IMR-90 (cell line): ENCODE data around the gene CALR3. TPM values are rescaled to one million over a fixed set of nuclear protein-coding genes. Genes with fewer than 3 reads are reported as not detected.

Experiments
- ATAC-seq: fragments of 200-7000 bp; cut with Tn5 transposase; 2 replicates; pipeline ENCODE4 v1.9.1; 2020; ENCODE audit warnings: low read depth, mild to moderate bottlenecking, moderate library complexity
- BruUV-seq: library from RNA; stranded (reverse); fragments of 400-500 nt; replicated peaks from 2 replicates; lab custom pipeline; 2021; lab: Mats Ljungman, UMichigan
- CTCF ChIA-PET: fragments of 300-600 bp; formaldehyde crosslinking; extraction: SDS; loops from one replicate; lab custom pipeline; 2021; ENCODE audit warnings: antibody characterized with exemption; lab: Yijun Ruan, JAX
- POLR2A ChIA-PET: fragments of 300-600 bp; sonication (Branson Sonifier 250); formaldehyde crosslinking; loops from one replicate; lab custom pipeline; 2022; ENCODE audit warnings: antibody characterized with exemption; ENCODE audit not compliant: unreplicated experiment; lab: Charles Lee
- DNase-seq: peaks from one replicate; pipeline ENCODE4 v3.0.0; 2013
- H2AFZ ChIP-seq: replicated peaks from 2 replicates; pipeline ENCODE3; 2013; ENCODE audit warnings: low read length, mild to moderate bottlenecking; ENCODE audit not compliant: poor library complexity
- H2AK5ac ChIP-seq: 2 replicates; pipeline ENCODE4 v1.6.1; 2013; ENCODE audit warnings: low read depth, low read length, inconsistent platforms
- H2AK9ac ChIP-seq: replicated peaks from 2 replicates; pipeline ENCODE3; 2013; ENCODE audit warnings: mild to moderate bottlenecking, low read depth, low read length, moderate library complexity; ENCODE audit not compliant: poor library complexity
- H2BK120ac ChIP-seq: 2 replicates; pipeline ENCODE4 v1.6.1; 2013; ENCODE audit warnings: low read depth, low read length, inconsistent platforms
- H2BK15ac ChIP-seq: 3 replicates; pipeline ENCODE4 v1.6.1; 2013; ENCODE audit warnings: low read depth, low read length, inconsistent platforms
- H2BK20ac ChIP-seq: 2 replicates; pipeline ENCODE4 v1.6.1; 2013; ENCODE audit warnings: low read depth, mild to moderate bottlenecking, inconsistent platforms, low read length, moderate library complexity
- H2BK5ac ChIP-seq: 2 replicates; pipeline ENCODE4 v1.6.1; 2013; ENCODE audit warnings: mild to moderate bottlenecking, low read depth, low read length, inconsistent platforms; ENCODE audit not compliant: poor library complexity, severe bottlenecking
- H3K14ac ChIP-seq: replicated peaks from 2 replicates; pipeline ENCODE4 v1.6.1; 2013; ENCODE audit warnings: low read depth, low read length, inconsistent platforms
- H3K18ac ChIP-seq: 2 replicates; pipeline ENCODE4 v1.6.1; 2013; ENCODE audit warnings: low read depth, low read length, control low read depth
- H3K23ac ChIP-seq: 2 replicates; pipeline ENCODE4 v1.6.1; 2013; ENCODE audit warnings: low read depth, low read length, inconsistent platforms
- H3K27ac ChIP-seq: 2 replicates; pipeline ENCODE4 v1.5.1; 2013; ENCODE audit warnings: mild to moderate bottlenecking, control low read depth, low read length; ENCODE audit not compliant: insufficient read depth
- H3K27me3 ChIP-seq: 2 replicates; pipeline ENCODE4 v1.6.1; 2013; ENCODE audit warnings: low read length; ENCODE audit not compliant: control insufficient read depth, insufficient read depth
- H3K36me3 ChIP-seq: 2 replicates; pipeline ENCODE4 v1.6.1; 2013; ENCODE audit warnings: low read length, mixed read lengths; ENCODE audit not compliant: control insufficient read depth, insufficient read depth
- H3K4ac ChIP-seq: 2 replicates; pipeline ENCODE4 v1.6.1; 2013; ENCODE audit warnings: low read depth, low read length, inconsistent platforms
- H3K4me1 ChIP-seq: 2 replicates; pipeline ENCODE4 v1.6.1; 2013; ENCODE audit warnings: low read length, mixed read lengths; ENCODE audit not compliant: control insufficient read depth, insufficient read depth
- H3K4me2 ChIP-seq: 2 replicates; pipeline ENCODE4 v1.6.1; 2013; ENCODE audit warnings: low read depth, mild to moderate bottlenecking, control low read depth, low read length, moderate library complexity
- H3K4me3 ChIP-seq: 2 replicates; pipeline ENCODE4 v1.5.1; 2013; ENCODE audit warnings: low read depth, mild to moderate bottlenecking, control low read depth, low read length, moderate library complexity; ENCODE audit not compliant: insufficient read depth
- H3K56ac ChIP-seq: 2 replicates; pipeline ENCODE4 v1.6.1; 2013; ENCODE audit warnings: low read length, inconsistent platforms; ENCODE audit not compliant: insufficient read depth; ENCODE audit errors: extremely low read depth
- H3K79me1 ChIP-seq, 2 experiments: 2 replicates each; pipeline ENCODE4 v1.6.1; 2013; ENCODE audit warnings: low read length in 2 of 2, inconsistent platforms in 1 of 2, low read depth in 1 of 2
- H3K9ac ChIP-seq: 2 replicates; pipeline ENCODE4 v1.6.1; 2013; ENCODE audit warnings: low read depth, low read length, control low read depth
- H3K9me1 ChIP-seq: 2 replicates; pipeline ENCODE4 v1.6.1; 2013; ENCODE audit warnings: low read length, inconsistent platforms; ENCODE audit not compliant: insufficient read depth
- H3K9me3 ChIP-seq: 2 replicates; pipeline ENCODE4 v1.6.1; 2013; ENCODE audit warnings: low read length; ENCODE audit not compliant: control insufficient read depth, insufficient read depth
- H4K20me1 ChIP-seq: 2 replicates; pipeline ENCODE4 v1.6.1; 2013; ENCODE audit warnings: low read length, inconsistent platforms; ENCODE audit not compliant: insufficient read depth
- H4K5ac ChIP-seq: 2 replicates; pipeline ENCODE4 v1.6.1; 2013; ENCODE audit warnings: mild to moderate bottlenecking, low read depth, low read length, control low read depth
- H4K8ac ChIP-seq, 2 experiments: 2 replicates each; pipeline ENCODE4 v1.6.1; 2013; ENCODE audit warnings: low read depth in 2 of 2, low read length in 2 of 2, control low read depth in 1 of 2, inconsistent platforms in 1 of 2
- H4K91ac ChIP-seq: 2 replicates; pipeline ENCODE4 v1.6.1; 2013; ENCODE audit warnings: low read depth, low read length, inconsistent platforms; ENCODE audit not compliant: insufficient read depth
- BHLHE40 ChIP-seq: fragments of 150-350 bp; IDR thresholded peaks from 2 replicates; pipeline ENCODE4 v1.6.1; 2016; ENCODE audit warnings: mild to moderate bottlenecking, low read depth, low read length
- CEBPB ChIP-seq: IDR thresholded peaks from 2 replicates; pipeline ENCODE4 v1.6.1; 2012; ENCODE audit warnings: low read depth, low read length, improper control_type of control experiment
- CTCF ChIP-seq: conservative IDR thresholded peaks from 2 replicates; pipeline ENCODE4 v1.5.1; 2012; ENCODE audit warnings: mild to moderate bottlenecking, low read depth, low read length, improper control_type of control experiment
- ELK1 ChIP-seq: fragments of 150-350 bp; IDR thresholded peaks from 2 replicates; pipeline ENCODE4 v1.6.1; 2016; ENCODE audit warnings: low read depth, mild to moderate bottlenecking, low read length, moderate library complexity, borderline replicate concordance
- FOS ChIP-seq: fragments of 150-350 bp; IDR thresholded peaks from 2 replicates; pipeline ENCODE4 v1.6.1; 2016; ENCODE audit warnings: low read depth, low read length
- MAFK ChIP-seq: IDR thresholded peaks from 2 replicates; pipeline ENCODE4 v1.6.1; 2012; ENCODE audit warnings: low read depth, low read length, improper control_type of control experiment
- MAZ ChIP-seq: IDR thresholded peaks from 2 replicates; pipeline ENCODE4 v1.6.1; 2012; ENCODE audit warnings: low read depth, mild to moderate bottlenecking, low read length, improper control_type of control experiment, moderate library complexity, borderline replicate concordance
- MXI1 ChIP-seq: IDR thresholded peaks from 2 replicates; pipeline ENCODE4 v1.6.1; 2012; ENCODE audit warnings: low read depth, mild to moderate bottlenecking, low read length, moderate library complexity, borderline replicate concordance
- NFE2L2 ChIP-seq: fragments of 150-350 bp; IDR thresholded peaks from 2 replicates; pipeline ENCODE4 v1.6.1; 2016; ENCODE audit warnings: low read depth, mild to moderate bottlenecking, low read length
- POLR2A ChIP-seq: IDR thresholded peaks from 2 replicates; pipeline ENCODE4 v1.6.1; 2012; ENCODE audit warnings: mild to moderate bottlenecking, low read depth, low read length
- RAD21 ChIP-seq: IDR thresholded peaks from 2 replicates; pipeline ENCODE4 v1.6.1; 2012; ENCODE audit warnings: low read length, improper control_type of control experiment
- RCOR1 ChIP-seq: IDR thresholded peaks from 2 replicates; pipeline ENCODE4 v1.6.1; 2012; ENCODE audit warnings: mild to moderate bottlenecking, low read length, improper control_type of control experiment; ENCODE audit not compliant: insufficient replicate concordance
- RFX5 ChIP-seq: IDR thresholded peaks from 2 replicates; pipeline ENCODE4 v1.8.0; 2012; ENCODE audit warnings: low read depth, mild to moderate bottlenecking, low read length, moderate library complexity
- SMC3 ChIP-seq: fragments of 150-350 bp; IDR thresholded peaks from 2 replicates; pipeline ENCODE4 v1.6.1; 2016; ENCODE audit warnings: low read depth, mild to moderate bottlenecking, antibody characterized with exemption, low read length, moderate library complexity
- WGBS, 2 experiments: methylation state at CpG; one replicate each; pipeline versions ENCODE4 v1.1.5 to v1.1.7; 2013; ENCODE audit warnings: missing lambda C conversion rate in 2 of 2; ENCODE audit not compliant: insufficient read length in 1 of 2; ENCODE audit errors: extremely low coverage in 2 of 2; 5-methylcytosine and 5-hydroxymethylcytosine counted together
- dilution Hi-C: fragments of 300-500 bp; cut with HindIII; formaldehyde crosslinking; loops from one replicate; pipeline ENCODE4 v1.14.3; 2018; ENCODE audit warnings: low sequenced_read_pairs; ENCODE audit not compliant: unreplicated experiment
- in situ Hi-C: fragments of 300-500 bp; cut with MboI; formaldehyde crosslinking; loops from 3 replicates; pipeline ENCODE4 v1.14.3; 2019; ENCODE audit warnings: low sequenced_read_pairs, inconsistent platforms, mixed read lengths
- intact Hi-C: fragments of 100-400 bp; cut with micrococcal nuclease; formaldehyde crosslinking; loops from 2 replicates; pipeline ENCODE4 v1.10.0; 2022
- polyA plus RNA-seq, 3 experiments: library from polyadenylated mRNA; depleted of rRNA; stranded (reverse); fragments of >200 nt; gene quantifications; 2 replicates each; pipeline ENCODE4 v1.2.3, GENCODE V29; 2012; ENCODE audit warnings: low replicate concordance in 1 of 3
- total RNA-seq: library from RNA; depleted of rRNA; stranded (reverse); fragments of >200 nt; gene quantifications from 2 replicates; pipeline ENCODE4 v1.2.3, GENCODE V29; 2012
- TF ChIP-seq, protein P1 (sequence below): fragments of 150-350 bp; IDR thresholded peaks from 2 replicates; pipeline ENCODE4 v1.6.1; 2017; ENCODE audit warnings: mild to moderate bottlenecking, antibody characterized with exemption, low read length, low read depth

CALR3 gene
- total and polyA plus RNA-seq, 2 of the 4 experiments (the other 2 are of a cell fraction): not detected

GRCh38 chr19:16541526-16542044, 45.6 kb upstream of the CALR3 start:
- Histone ChIP-seq H3K9me1 (peaks cover 16% of the 10 kb centered on the region; the same call in 1 of the 2 replicates), H4K5ac (0 out of 2 replicates have a peak overlapping the region, but pooled peaks have one; percentile 1), H2AFZ (peak overlapping the region; percentile 94), H2AK9ac (peak overlapping the region; percentile 92), H3K56ac (peak overlapping the region; percentile 80), H4K8ac (peak overlapping the region; percentile 32 to 61; a peak in 1 of 4 replicates), H2BK15ac (no peak overlapping the region), H3K4me3 (peak overlapping the region; percentile 86), H3K4me1 (peaks cover 2% of the 10 kb centered on the region), H4K91ac (peak overlapping the region; percentile 32; the same call in 1 of the 2 replicates), H3K23ac (peak overlapping the region; percentile 28; the same call in 1 of the 2 replicates), H2BK120ac (no peak overlapping the region), H2BK20ac (no peak overlapping the region), H3K9ac (peak overlapping the region; percentile 90), H3K9me3 (no peaks in the 10 kb centered on the region), H2AK5ac (peak overlapping the region; percentile 9), H3K4me2 (peak overlapping the region; percentile 90), H3K36me3 (peaks cover 27% of the 10 kb centered on the region), H3K79me1 (peaks cover 17 to 69% of the 10 kb centered on the region in 2 experiments), H3K4ac (peak overlapping the region; percentile 75), H3K27me3 (no peaks in the 10 kb centered on the region), H3K18ac (no peak overlapping the region), H4K20me1 (peaks cover 48% of the 10 kb centered on the region), H2BK5ac (peak overlapping the region; percentile 65), H3K14ac (peak overlapping the region; percentile 22; the same call in 1 of the 2 replicates), H3K27ac (peak overlapping the region; percentile 74)
- in situ Hi-C loops (no loop called here), dilution Hi-C loops (no loop called here), intact Hi-C loops (loop anchor here (2.0 kb wide), 2 partner anchors 87 to 107 kb away; partner anchors contain the start of gene MED26)
- DNase-seq (peak; percentile 11), ATAC-seq (peak; percentile 2; the same call in 1 of the 2 replicates)
- TSS peak; percentile 71 for BruUV-seq
- CTCF ChIA-PET: no interaction called here
- 9% methylated on average over 16 of the region's 29 CpGs; no CpG with 5 or more reads in 1 of the 2 experiments for WGBS, 2 experiments
- POLR2A ChIA-PET: no interaction called here
- TF ChIP-seq ELK1 (no peak), CEBPB (no peak), NFE2L2 (no peak), MAFK (no peak), CTCF (no peak), BHLHE40 (no peak), RCOR1 (no peak), SMC3 (no peak), RFX5 (no peak), MAZ (no peak), FOS (no peak), POLR2A (no peak), MXI1 (no peak; the same call in 1 of the 2 replicates), RAD21 (no peak)
- TF ChIP-seq, protein P1, sequence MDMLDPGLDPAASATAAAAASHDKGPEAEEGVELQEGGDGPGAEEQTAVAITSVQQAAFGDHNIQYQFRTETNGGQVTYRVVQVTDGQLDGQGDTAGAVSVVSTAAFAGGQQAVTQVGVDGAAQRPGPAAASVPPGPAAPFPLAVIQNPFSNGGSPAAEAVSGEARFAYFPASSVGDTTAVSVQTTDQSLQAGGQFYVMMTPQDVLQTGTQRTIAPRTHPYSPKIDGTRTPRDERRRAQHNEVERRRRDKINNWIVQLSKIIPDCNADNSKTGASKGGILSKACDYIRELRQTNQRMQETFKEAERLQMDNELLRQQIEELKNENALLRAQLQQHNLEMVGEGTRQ: no peak
